Caco-2 (cell line): ENCODE results near the gene PPIA. TPM values are rescaled to one million over a fixed set of nuclear protein-coding genes. Genes with fewer than 3 reads are reported as not detected.
A peak's percentile ranks its signal among the peaks of the same experiment; 100 is the strongest.

Experiments used
- BruUV-seq: library from RNA; stranded (reverse); fragments of 400-500 nt; replicated peaks from 2 replicates; lab custom pipeline; 2021; lab: Mats Ljungman, UMichigan
- CTCF ChIA-PET: fragments of 300-600 bp; sonication (Branson Sonifier 250); formaldehyde crosslinking; loops from one replicate; lab custom pipeline; 2022; ENCODE audit warnings: antibody characterized with exemption; lab: Charles Lee
- POLR2A ChIA-PET: fragments of 300-600 bp; sonication (Branson Sonifier 250); formaldehyde crosslinking; loops from one replicate; lab custom pipeline; 2022; ENCODE audit warnings: antibody characterized with exemption; lab: Charles Lee
- DNase-seq, 2 experiments: peaks; one replicate each; pipeline versions ENCODE4 v3.0.0 to v3.0.0-alpha.2; 2020 to 2022
- H3K27me3 ChIP-seq: replicated peaks from 2 replicates; pipeline ENCODE4 v1.6.0; 2011; ENCODE audit warnings: low read length; ENCODE audit not compliant: control insufficient read depth, insufficient read depth
- H3K36me3 ChIP-seq: 2 replicates; pipeline ENCODE4 v1.5.1; 2011; ENCODE audit warnings: low read length; ENCODE audit not compliant: control insufficient read depth, insufficient read depth
- H3K4me1 ChIP-seq: fragments of 250-450 bp; sonication (Bioruptor Pico); 2 replicates; pipeline ENCODE4 v1.5.1; 2020; ENCODE audit warnings: mild to moderate bottlenecking
- H3K4me3 ChIP-seq: 2 replicates; pipeline ENCODE4 v1.5.1; 2011; ENCODE audit warnings: low read depth, mild to moderate bottlenecking, control low read depth, low read length
- H3K9me3 ChIP-seq: fragments of 250-450 bp; sonication (Bioruptor Pico); 2 replicates; pipeline ENCODE4 v1.5.1; 2020; ENCODE audit warnings: mild to moderate bottlenecking, moderate library complexity
- H3K27ac Mint-ChIP-seq: one replicate; pipeline ENCODE4 v1.8.0; 2022; ENCODE audit warnings: mixed read lengths; ENCODE audit not compliant: unreplicated experiment
- H3K27me3 Mint-ChIP-seq: one replicate; pipeline ENCODE4 v1.8.0; 2022; ENCODE audit warnings: mixed read lengths; ENCODE audit not compliant: insufficient read depth, unreplicated experiment
- H3K36me3 Mint-ChIP-seq: one replicate; pipeline ENCODE4 v1.8.0; 2022; ENCODE audit warnings: mild to moderate bottlenecking, mixed read lengths; ENCODE audit not compliant: insufficient read depth, unreplicated experiment
- H3K4me1 Mint-ChIP-seq: one replicate; pipeline ENCODE4 v1.8.0; 2022; ENCODE audit warnings: low read depth, mixed read lengths; ENCODE audit not compliant: unreplicated experiment
- H3K4me3 Mint-ChIP-seq: one replicate; pipeline ENCODE4 v1.8.0; 2022; ENCODE audit warnings: mild to moderate bottlenecking, moderate library complexity, mixed read lengths; ENCODE audit not compliant: unreplicated experiment
- H3K9me3 Mint-ChIP-seq: one replicate; pipeline ENCODE4 v1.8.0; 2022; ENCODE audit warnings: mixed read lengths; ENCODE audit not compliant: unreplicated experiment
- CTCF ChIP-seq, 2 experiments: fragments of 200-600 bp in 1 of 2; IDR thresholded peaks; 1 replicate in 1 of 2; 2 replicates in 1 of 2; pipeline versions ENCODE4 v1.5.1 to v1.8.0; 2011 to 2022; ENCODE audit warnings: antibody characterized with exemption in 1 of 2, control low read depth in 1 of 2, inconsistent platforms in 1 of 2, low read depth in 1 of 2, low read length in 1 of 2, mild to moderate bottlenecking in 1 of 2, moderate library complexity in 1 of 2; ENCODE audit not compliant: insufficient read depth in 1 of 2, severe bottlenecking in 1 of 2, unreplicated experiment in 1 of 2
- intact Hi-C: fragments of 100-400 bp; cut with micrococcal nuclease; formaldehyde crosslinking; loops from one replicate; pipeline ENCODE4 v1.10.0; 2022; ENCODE audit not compliant: unreplicated experiment
- total RNA-seq: library from RNA; stranded (reverse); gene quantifications from 2 replicates; pipeline ENCODE4 v1.2.3, GENCODE V29; 2022

PPIA gene
- total RNA-seq, 1 experiment from 2014 or later = 2,104 TPM

- peaks cover 21% of the 10 kb centered on the region for H3K4me1 ChIP-seq
- DNase-seq = no peak
- intact Hi-C loops = loop anchor here (5.0 kb wide), 1 partner anchor 81 kb away; the partner anchor contains the start of gene H2AZ2
- H3K4me3 Mint-ChIP-seq = no peak overlapping the region
- H3K4me3 ChIP-seq = no peak overlapping the region
- peak overlapping the region; percentile 25 for H3K27ac Mint-ChIP-seq
- peaks cover 16% of the 10 kb centered on the region for H3K4me1 Mint-ChIP-seq
- no peaks in the 10 kb centered on the region for H3K27me3 Mint-ChIP-seq
- no peaks in the 10 kb centered on the region for H3K9me3 Mint-ChIP-seq
- no peaks in the 10 kb centered on the region for H3K9me3 ChIP-seq
- no TSS peak for BruUV-seq
- CTCF ChIA-PET = no interaction called here
- H3K27me3 ChIP-seq = no peaks in the 10 kb centered on the region
- H3K36me3 ChIP-seq = no peaks in the 10 kb centered on the region; the same call in none of the 2 replicates
- TF ChIP-seq CTCF (IDR thresholded peaks at IDR 0.05; ENCODE audit: insufficient read depth in 1 of 2, low read depth in 1 of 2, low read length in 1 of 2, severe bottlenecking in 1 of 2, unreplicated experiment in 1 of 2) = no peak
- H3K36me3 Mint-ChIP-seq = peaks cover 55% of the 10 kb centered on the region
- POLR2A ChIA-PET = no interaction called here
Observed at GRCh38 chr7:44766416-44766801, 30.1 kb upstream of the PPIA start.

- Mint-ChIP-seq H3K4me1 (peaks cover 16% of the 10 kb centered on the region), H3K27ac (peak overlapping the region; percentile 62), H3K9me3 (no peaks in the 10 kb centered on the region), H3K4me3 (no peak overlapping the region), H3K36me3 (peaks cover 55% of the 10 kb centered on the region), H3K27me3 (no peaks in the 10 kb centered on the region)
- no peak for TF ChIP-seq CTCF (IDR thresholded peaks at IDR 0.05; ENCODE audit: insufficient read depth in 1 of 2, low read depth in 1 of 2, low read length in 1 of 2, severe bottlenecking in 1 of 2, unreplicated experiment in 1 of 2)
- BruUV-seq = no TSS peak
- no peaks in the 10 kb centered on the region for H3K27me3 ChIP-seq
- peaks cover 21% of the 10 kb centered on the region for H3K4me1 ChIP-seq
- ChIA-PET POLR2A (no interaction called here), CTCF (no interaction called here)
- H3K36me3 ChIP-seq = no peaks in the 10 kb centered on the region; the same call in none of the 2 replicates
- no peaks in the 10 kb centered on the region for H3K9me3 ChIP-seq
- no peak for DNase-seq
- intact Hi-C loops = loop anchor here (5.0 kb wide), 1 partner anchor 80 kb away; the partner anchor contains the start of gene H2AZ2
- no peak overlapping the region for H3K4me3 ChIP-seq
Observed at GRCh38 chr7:44767134-44767911, 29.2 kb upstream of the PPIA start.

GRCh38 chr7:44767912-44768627, 28.4 kb upstream of the PPIA start:
- no peak for DNase-seq
- BruUV-seq = no TSS peak
- intact Hi-C loops = loop anchor here (2.0 to 5.0 kb wide), 2 partner anchors 29 to 79 kb away; partner anchors contain the start of genes H2AZ2 and PPIA

More at GRCh38 chr7:44767912-44768627, 28.4 kb upstream of the PPIA start:
- H3K36me3 Mint-ChIP-seq = peaks cover 47% of the 10 kb centered on the region
- H3K9me3 Mint-ChIP-seq = no peaks in the 10 kb centered on the region
- Histone ChIP-seq H3K4me3 (no peak overlapping the region), H3K9me3 (no peaks in the 10 kb centered on the region), H3K36me3 (no peaks in the 10 kb centered on the region; the same call in none of the 2 replicates), H3K4me1 (peaks cover 21% of the 10 kb centered on the region), H3K27me3 (no peaks in the 10 kb centered on the region)
- POLR2A ChIA-PET = interaction anchor here (0.9 to 1.0 kb wide), 2 partner anchors 13 to 161 kb away, joined by 3 read pairs; partner anchors contain the start of gene OGDH
- no peaks in the 10 kb centered on the region for H3K27me3 Mint-ChIP-seq
- CTCF ChIA-PET = interaction anchor here (0.5 kb wide), 1 partner anchor 26 kb away, joined by 3 read pairs; no protein-coding TSS in a partner anchor
- peak overlapping the region; percentile 62 for H3K27ac Mint-ChIP-seq
- TF ChIP-seq CTCF (IDR thresholded peaks at IDR 0.05; ENCODE audit: insufficient read depth in 1 of 2, low read depth in 1 of 2, low read length in 1 of 2, severe bottlenecking in 1 of 2, unreplicated experiment in 1 of 2) = no peak
- H3K4me3 Mint-ChIP-seq = no peak overlapping the region
- peaks cover 16% of the 10 kb centered on the region for H3K4me1 Mint-ChIP-seq
